ENCODE results near the gene HEATR1. TPM values are rescaled to one million over a fixed set of nuclear protein-coding genes. Genes with fewer than 3 reads are reported as not detected.

Gene HEATR1
- polyA plus RNA-seq, 1 experiment: 24.9 TPM

DNA sequence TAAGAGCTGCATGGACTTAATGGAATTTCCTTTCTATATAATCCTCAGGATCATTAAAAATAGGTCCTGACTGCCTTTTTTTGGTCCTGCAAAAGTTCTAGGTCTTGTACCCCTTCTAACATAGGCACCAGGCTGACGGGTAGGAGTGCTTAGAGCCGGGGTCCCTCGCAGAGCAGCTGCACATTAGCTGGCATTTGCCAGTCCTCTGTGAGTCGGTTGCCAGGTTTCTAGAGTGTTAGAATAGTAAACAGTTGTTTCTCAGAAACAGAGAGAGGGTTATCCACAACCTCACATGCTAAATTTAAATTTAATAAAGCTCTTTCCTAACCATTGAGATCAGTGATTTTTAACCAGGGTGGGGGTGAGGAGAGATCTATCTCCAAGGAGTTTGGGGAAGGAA is 35.4 kb upstream of the HEATR1 start:
- Histone ChIP-seq H3K27me3 (ENCODE audit: control insufficient read depth, insufficient read depth, low read length) (no peaks in the 10 kb centered on the region), H3K4me3 (ENCODE audit: low read depth, low read length) (no peak overlapping the region), H3K9me3 (ENCODE audit: control insufficient read depth, insufficient read depth, low read length) (no peaks in the 10 kb centered on the region), H3K27ac (ENCODE audit: low read depth, low read length) (no peak overlapping the region)
- TF ChIP-seq, protein P1, sequence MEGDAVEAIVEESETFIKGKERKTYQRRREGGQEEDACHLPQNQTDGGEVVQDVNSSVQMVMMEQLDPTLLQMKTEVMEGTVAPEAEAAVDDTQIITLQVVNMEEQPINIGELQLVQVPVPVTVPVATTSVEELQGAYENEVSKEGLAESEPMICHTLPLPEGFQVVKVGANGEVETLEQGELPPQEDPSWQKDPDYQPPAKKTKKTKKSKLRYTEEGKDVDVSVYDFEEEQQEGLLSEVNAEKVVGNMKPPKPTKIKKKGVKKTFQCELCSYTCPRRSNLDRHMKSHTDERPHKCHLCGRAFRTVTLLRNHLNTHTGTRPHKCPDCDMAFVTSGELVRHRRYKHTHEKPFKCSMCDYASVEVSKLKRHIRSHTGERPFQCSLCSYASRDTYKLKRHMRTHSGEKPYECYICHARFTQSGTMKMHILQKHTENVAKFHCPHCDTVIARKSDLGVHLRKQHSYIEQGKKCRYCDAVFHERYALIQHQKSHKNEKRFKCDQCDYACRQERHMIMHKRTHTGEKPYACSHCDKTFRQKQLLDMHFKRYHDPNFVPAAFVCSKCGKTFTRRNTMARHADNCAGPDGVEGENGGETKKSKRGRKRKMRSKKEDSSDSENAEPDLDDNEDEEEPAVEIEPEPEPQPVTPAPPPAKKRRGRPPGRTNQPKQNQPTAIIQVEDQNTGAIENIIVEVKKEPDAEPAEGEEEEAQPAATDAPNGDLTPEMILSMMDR (IDR thresholded peaks at IDR 0.05; ENCODE audit: low read depth, low read length): no peak
- DNase-seq (ENCODE audit: low read depth, low spot score): no peak
- ChIA-PET POLR2A (no interaction called here), CTCF (interaction anchor here (0.6 kb wide), 1 partner anchor 150 kb away, joined by 3 read pairs; no protein-coding TSS in a partner anchor)

DNA sequence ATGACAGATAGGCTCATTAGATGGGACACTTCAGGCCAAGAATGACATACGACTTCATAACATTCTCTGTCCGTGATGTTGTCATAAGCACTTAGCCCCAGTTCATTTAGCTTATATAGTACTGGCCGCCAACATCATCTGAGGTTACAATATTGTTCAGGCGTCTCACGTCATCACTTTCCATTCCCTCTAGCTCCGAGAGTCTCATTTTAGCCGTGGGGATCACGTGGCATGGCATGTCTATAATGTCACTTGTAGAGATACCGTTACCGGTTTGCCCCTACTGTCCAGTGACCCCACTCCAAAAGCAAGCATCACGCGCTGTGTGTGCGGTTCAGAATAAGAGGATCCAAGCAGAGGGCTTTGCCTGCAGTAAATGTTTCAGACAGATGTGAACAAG is 34.6 kb upstream of the HEATR1 start:
- CTCF ChIA-PET: no interaction called here
- no peak for DNase-seq (ENCODE audit: low read depth, low spot score)
- TF ChIP-seq, protein P1 (IDR thresholded peaks at IDR 0.05; ENCODE audit: low read depth, low read length): no peak
- H3K4me3 ChIP-seq (ENCODE audit: low read depth, low read length): no peak overlapping the region
- POLR2A ChIA-PET: no interaction called here
- H3K27ac ChIP-seq (ENCODE audit: low read depth, low read length): no peak overlapping the region
- no peaks in the 10 kb centered on the region for H3K9me3 ChIP-seq (ENCODE audit: control insufficient read depth, insufficient read depth, low read length)
- no peaks in the 10 kb centered on the region for H3K27me3 ChIP-seq (ENCODE audit: control insufficient read depth, insufficient read depth, low read length)

DNA sequence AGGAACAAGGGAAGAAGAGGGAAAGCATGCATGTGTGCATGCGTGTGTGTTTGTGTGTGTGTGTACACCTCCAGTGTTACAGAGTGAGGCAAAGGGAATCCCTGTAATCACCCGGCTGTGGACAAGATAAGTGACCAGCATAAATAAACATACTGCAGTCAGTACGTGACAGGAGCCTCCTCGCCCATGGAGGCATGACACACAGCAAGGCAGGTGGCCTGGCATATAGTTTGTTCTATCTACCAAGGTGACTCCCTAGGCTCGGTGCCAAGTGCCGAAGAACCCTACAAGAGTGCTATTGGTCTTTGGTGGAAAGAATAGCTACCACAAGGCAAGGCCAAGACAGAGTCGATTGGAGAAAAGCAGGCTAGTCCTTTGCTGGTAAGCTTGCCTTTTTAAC is 31.7 kb upstream of the HEATR1 start:
- POLR2A ChIA-PET: no interaction called here
- no peaks in the 10 kb centered on the region for H3K9me3 ChIP-seq (ENCODE audit: control insufficient read depth, insufficient read depth, low read length)
- TF ChIP-seq, protein P1 (IDR thresholded peaks at IDR 0.05; ENCODE audit: low read depth, low read length): no peak
- no peak overlapping the region for H3K27ac ChIP-seq (ENCODE audit: low read depth, low read length)
- H3K4me3 ChIP-seq (ENCODE audit: low read depth, low read length): no peak overlapping the region
- DNase-seq (ENCODE audit: low read depth, low spot score): no peak
- H3K27me3 ChIP-seq (ENCODE audit: control insufficient read depth, insufficient read depth, low read length): no peaks in the 10 kb centered on the region
- CTCF ChIA-PET: no interaction called here

DNA sequence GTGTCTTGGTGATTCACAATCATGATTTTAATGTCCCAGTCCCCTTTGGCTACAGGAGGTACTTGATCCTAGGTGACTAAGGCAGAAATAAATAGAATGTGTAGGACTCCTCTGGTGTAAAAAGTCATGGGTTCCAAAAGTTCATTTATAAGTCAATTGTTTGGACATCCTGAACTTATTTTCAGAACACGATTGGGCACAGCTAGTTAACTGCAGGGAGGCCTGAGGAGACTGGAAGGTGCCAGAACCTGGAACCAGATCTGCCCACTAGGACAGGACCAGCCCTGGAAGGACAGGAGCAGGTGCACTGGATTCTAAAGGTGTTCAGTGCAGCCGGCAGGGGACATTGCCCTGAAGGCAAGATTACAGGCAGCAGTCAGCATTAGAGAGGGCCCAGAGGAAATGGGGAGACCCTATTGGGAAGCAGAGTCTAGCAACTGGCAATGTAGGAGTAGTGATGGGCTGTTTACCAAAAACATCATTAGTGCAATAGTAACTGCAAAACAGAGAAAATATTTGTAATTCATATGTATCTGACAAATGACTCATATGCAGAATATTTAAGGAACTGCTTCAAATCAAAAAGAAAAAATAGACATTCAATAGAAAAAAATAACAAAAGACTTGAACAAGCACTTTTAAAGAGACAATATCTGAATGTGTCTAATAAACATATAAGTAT is 23.6 kb upstream of the HEATR1 start:
- Histone ChIP-seq H3K4me3 (ENCODE audit: low read depth, low read length) (no peak overlapping the region), H3K27me3 (ENCODE audit: control insufficient read depth, insufficient read depth, low read length) (no peaks in the 10 kb centered on the region), H3K9me3 (ENCODE audit: control insufficient read depth, insufficient read depth, low read length) (no peaks in the 10 kb centered on the region), H3K27ac (ENCODE audit: low read depth, low read length) (no peak overlapping the region)
- ChIA-PET CTCF (interaction anchor here (1.0 kb wide), 1 partner anchor 758 kb away, joined by 3 read pairs; no protein-coding TSS in a partner anchor), POLR2A (no interaction called here)
- TF ChIP-seq, protein P1 (IDR thresholded peaks at IDR 0.05; ENCODE audit: low read depth, low read length): no peak
- DNase-seq (ENCODE audit: low read depth, low spot score): no peak

DNA sequence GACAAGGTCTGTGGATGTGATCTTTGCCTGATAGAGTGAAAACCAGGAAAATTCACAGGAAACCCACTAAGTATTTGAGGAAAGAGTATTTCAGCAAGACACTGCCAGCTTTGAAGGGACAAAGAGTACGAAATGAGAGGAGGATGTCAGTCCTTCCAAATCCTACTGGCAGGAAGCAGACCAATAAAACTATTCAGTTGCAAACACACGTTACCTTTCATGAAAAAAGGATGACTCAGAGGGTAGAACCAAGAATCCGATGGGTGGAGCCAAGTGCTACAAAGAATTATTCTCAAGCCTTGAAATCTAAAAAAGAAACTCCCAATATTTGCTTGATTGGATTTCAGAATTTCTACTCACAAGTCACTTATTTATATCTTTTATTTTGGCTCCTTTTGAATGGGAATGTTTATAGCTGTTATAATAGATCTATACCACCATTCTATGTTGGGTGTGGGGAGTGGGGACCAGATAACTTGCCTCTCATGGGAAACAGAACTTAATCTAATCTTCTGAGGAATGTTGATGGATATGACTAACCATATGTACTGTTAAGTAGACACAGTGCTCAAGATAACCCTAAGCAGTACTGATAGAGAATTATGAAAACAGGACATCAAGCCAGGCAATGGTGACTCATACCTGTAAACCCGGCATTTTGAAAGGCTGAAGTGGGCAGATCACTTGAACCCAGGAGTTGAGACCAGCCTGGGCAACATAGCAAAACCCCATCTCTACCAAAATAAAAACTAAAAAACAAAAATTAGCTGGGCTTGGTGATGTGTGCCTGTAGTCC is 19.3 kb upstream of the HEATR1 start:
- Histone ChIP-seq H3K27me3 (ENCODE audit: control insufficient read depth, insufficient read depth, low read length) (peaks cover 2% of the 10 kb centered on the region), H3K27ac (ENCODE audit: low read depth, low read length) (no peak overlapping the region), H3K4me3 (ENCODE audit: low read depth, low read length) (no peak overlapping the region), H3K9me3 (ENCODE audit: control insufficient read depth, insufficient read depth, low read length) (no peaks in the 10 kb centered on the region)
- DNase-seq (ENCODE audit: low read depth, low spot score): no peak
- POLR2A ChIA-PET: no interaction called here
- CTCF ChIA-PET: interaction anchor here (0.6 to 2.0 kb wide), 2 partner anchors 15 to 400 kb away, joined by 4 to 7 read pairs; no protein-coding TSS in a partner anchor
- TF ChIP-seq, protein P1 (IDR thresholded peaks at IDR 0.05; ENCODE audit: low read depth, low read length): no peak
